ENCODE results near the gene WDFY4.

DNA sequence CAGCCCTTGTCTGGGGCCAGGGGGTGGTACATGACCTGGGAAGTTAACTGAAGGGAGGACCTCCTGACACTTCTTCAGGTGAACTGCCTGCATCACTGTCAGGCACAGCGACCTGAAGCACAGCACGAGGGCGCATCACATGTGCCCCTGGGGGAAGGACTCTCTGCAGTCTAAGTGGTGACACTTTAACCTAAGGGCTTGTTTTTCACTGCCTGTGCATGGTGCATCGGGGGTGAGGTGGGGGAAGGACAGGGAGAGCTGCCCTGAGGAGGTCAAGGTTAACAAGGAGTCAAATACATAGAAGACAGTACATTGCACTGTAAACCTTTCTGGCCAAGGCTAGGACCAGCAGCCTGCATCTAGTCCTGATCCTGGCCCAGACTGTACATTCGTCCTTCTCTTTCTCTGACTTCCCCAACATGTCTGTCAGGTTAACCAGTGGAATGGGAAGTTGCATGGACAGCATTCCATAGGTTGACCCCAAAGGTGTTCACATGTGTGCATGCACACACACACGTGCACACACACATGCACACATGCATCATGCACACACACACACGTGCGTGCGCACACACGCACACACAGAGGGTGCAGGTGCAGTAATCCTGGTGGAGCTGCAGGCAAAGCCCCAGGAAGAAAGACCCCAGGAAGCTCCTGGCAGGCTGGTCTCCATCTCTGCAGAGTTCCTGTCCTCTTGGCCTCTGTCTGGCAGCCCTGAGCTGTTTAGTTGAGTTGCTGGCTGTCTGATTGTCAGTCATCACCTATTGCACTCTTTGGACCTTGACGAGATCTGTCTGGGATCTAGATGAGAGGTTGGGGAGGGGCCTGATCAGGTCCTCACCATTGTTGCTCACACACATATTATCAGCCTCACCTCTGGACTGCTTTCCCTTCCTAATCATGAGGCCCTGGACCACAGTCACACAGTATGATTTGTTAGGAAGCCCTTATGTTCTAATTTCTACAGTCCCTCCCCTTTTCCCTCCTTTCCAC lies 37.8 kb downstream of the WDFY4 start:
- TF ChIP-seq, protein P1, sequence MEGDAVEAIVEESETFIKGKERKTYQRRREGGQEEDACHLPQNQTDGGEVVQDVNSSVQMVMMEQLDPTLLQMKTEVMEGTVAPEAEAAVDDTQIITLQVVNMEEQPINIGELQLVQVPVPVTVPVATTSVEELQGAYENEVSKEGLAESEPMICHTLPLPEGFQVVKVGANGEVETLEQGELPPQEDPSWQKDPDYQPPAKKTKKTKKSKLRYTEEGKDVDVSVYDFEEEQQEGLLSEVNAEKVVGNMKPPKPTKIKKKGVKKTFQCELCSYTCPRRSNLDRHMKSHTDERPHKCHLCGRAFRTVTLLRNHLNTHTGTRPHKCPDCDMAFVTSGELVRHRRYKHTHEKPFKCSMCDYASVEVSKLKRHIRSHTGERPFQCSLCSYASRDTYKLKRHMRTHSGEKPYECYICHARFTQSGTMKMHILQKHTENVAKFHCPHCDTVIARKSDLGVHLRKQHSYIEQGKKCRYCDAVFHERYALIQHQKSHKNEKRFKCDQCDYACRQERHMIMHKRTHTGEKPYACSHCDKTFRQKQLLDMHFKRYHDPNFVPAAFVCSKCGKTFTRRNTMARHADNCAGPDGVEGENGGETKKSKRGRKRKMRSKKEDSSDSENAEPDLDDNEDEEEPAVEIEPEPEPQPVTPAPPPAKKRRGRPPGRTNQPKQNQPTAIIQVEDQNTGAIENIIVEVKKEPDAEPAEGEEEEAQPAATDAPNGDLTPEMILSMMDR (IDR thresholded peaks at IDR 0.05) = no peak
- no peak for TF ChIP-seq POLR2A (IDR thresholded peaks at IDR 0.05)
